ENCODE data around the gene ABCA2.

- TF ChIP-seq CTCF (IDR thresholded peaks at IDR 0.05; ENCODE audit: low read depth, low read length, missing input control) = no peak
- no peak for TF ChIP-seq YY1 (IDR thresholded peaks at IDR 0.05)
- TF ChIP-seq TAF1 (conservative IDR thresholded peaks at IDR 0.05) = no peak
- no peak for TF ChIP-seq JUND (IDR thresholded peaks at IDR 0.05)
- no peak for TF ChIP-seq ZBTB33 (IDR thresholded peaks at IDR 0.05)
- TF ChIP-seq FOXA1 (IDR thresholded peaks at IDR 0.05) = no peak
- no peak for TF ChIP-seq RAD21 (IDR thresholded peaks at IDR 0.05)
- TF ChIP-seq MAX (IDR thresholded peaks at IDR 0.05) = no peak
- TF ChIP-seq RXRA (IDR thresholded peaks at IDR 0.05) = peak; percentile 54 to 73
These were observed 4.9 kb downstream of the ABCA2 start for GRCh38 chr9:137023157-137023556.

Data from liver (tissue), 3 donors.